Medulla oblongata (tissue), 1 donor: ENCODE results near the gene TRMT61A.
A peak's percentile ranks its signal among the peaks of the same experiment; 100 is the strongest.
"Not testable (repeated sequence)": the region's sequence is repeated elsewhere in the genome, so short reads cannot be mapped to it uniquely, and the experiment has no call there.

Experiments used
- DNase-seq: peaks from one replicate; pipeline ENCODE4 v3.0.0-alpha.2; 2015; ENCODE audit errors: extremely low spot score

The TRMT61A gene

GRCh38 chr14:103522649-103523574 is 6.1 kb upstream of the TRMT61A start, which contains the start of gene CKB:
TSS of gene CKB (minus strand) at chr14:103522830. CDS start at chr14:103522493, 337 bp downstream.
- DNase-seq = peak; percentile 84

GRCh38 chr14:103523575-103523954 is 5.4 kb upstream of the TRMT61A start:
- no peak for DNase-seq

GRCh38 chr14:103524002-103524935 is 4.7 kb upstream of the TRMT61A start:
- no peak for DNase-seq

- not testable (repeated sequence) for DNase-seq
Observed at GRCh38 chr14:103525430-103526246, 3.4 kb upstream of the TRMT61A start.

GRCh38 chr14:103526247-103526913 is 2.6 kb upstream of the TRMT61A start:
- DNase-seq = no peak

GRCh38 chr14:103526914-103527248 is 2.1 kb upstream of the TRMT61A start:
- no peak for DNase-seq

- DNase-seq = no peak
Observed at GRCh38 chr14:103527408-103528145, 1.4 kb upstream of the TRMT61A start.

GRCh38 chr14:103528146-103528586 is 830 bp upstream of the TRMT61A start:
- DNase-seq = no peak

GRCh38 chr14:103529383-103530365 is 678 bp downstream of the TRMT61A start:
- DNase-seq = no peak

GRCh38 chr14:103530390-103530789 is 1.4 kb downstream of the TRMT61A start:
- no peak for DNase-seq

- DNase-seq = no peak
Observed at GRCh38 chr14:103530831-103531230, 1.8 kb downstream of the TRMT61A start.

GRCh38 chr14:103531421-103532215 is 2.6 kb downstream of the TRMT61A start:
- no peak for DNase-seq

GRCh38 chr14:103532216-103533136 is 3.5 kb downstream of the TRMT61A start:
- DNase-seq = no peak

- no peak for DNase-seq
Observed at GRCh38 chr14:103533137-103533998, 4.4 kb downstream of the TRMT61A start.

- DNase-seq = peak; percentile 18
Observed at GRCh38 chr14:103533999-103534575, 5.1 kb downstream of the TRMT61A start.

- no peak for DNase-seq
Observed at GRCh38 chr14:103534576-103535061, 5.6 kb downstream of the TRMT61A start.
